LHCN-M2 (cell line): ENCODE results near the gene AFDN. TPM values are rescaled to one million over a fixed set of nuclear protein-coding genes. Genes with fewer than 3 reads are reported as not detected.
"Not testable (repeated sequence)": the region's sequence is repeated elsewhere in the genome, so short reads cannot be mapped to it uniquely, and the experiment has no call there.

Source experiments
- DNase-seq: peaks from one replicate; pipeline ENCODE4 v3.0.0-alpha.2; 2012; ENCODE audit warnings: low read depth
- total RNA-seq: library from RNA; depleted of rRNA; stranded (reverse); fragments of >200 nt; gene quantifications from 2 replicates; pipeline ENCODE4 v1.2.3, GENCODE V29; 2014

Gene AFDN
- total RNA-seq, 1 experiment from 2014 or later, result 35.5 TPM

DNA sequence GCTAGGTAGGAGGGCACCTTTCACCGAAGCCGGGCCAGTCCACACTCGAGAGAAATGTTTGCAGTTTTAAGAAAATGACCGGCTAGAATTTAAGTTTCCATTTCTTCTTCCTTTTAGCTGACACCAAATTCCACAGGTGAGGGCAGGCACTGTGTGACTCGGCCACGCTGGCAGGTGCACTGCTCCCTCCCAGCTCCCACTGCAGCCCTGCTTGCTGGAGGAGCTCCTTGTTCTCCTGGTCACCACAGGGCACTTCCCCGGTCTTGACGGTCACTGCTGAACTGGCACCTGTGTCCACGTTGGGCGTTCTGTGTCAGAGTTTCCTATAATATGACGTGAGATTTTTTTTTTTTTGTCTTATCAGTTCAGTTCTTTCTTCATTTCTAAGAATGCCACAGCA, 167.1 kb downstream of the AFDN start:
- DNase-seq, result no peak

DNA sequence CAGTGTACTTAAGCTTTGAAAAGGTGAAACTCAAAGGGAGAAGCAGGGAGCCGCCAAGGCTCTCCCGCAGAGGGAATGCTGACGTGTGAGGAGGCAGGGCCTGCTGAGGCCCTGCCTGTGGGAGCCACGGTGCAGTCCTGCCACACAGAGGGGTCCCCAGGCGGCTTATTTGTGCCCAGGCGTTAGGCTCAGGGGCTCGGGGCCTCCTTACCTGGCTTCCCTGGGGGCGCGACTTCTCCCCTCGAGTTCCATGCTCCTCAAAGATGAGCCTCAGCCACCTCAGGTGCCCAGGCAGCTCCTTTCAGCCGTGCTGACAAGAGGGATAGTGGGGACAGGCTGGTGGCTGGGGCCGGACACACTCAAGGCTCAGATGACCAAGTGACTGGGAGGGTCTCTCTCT, 168.6 kb downstream of the AFDN start:
- DNase-seq, result no peak

- DNase-seq, result no peak
These were observed 169.0 kb downstream of the AFDN start for GRCh38 chr6:167995731-167996151.

DNA sequence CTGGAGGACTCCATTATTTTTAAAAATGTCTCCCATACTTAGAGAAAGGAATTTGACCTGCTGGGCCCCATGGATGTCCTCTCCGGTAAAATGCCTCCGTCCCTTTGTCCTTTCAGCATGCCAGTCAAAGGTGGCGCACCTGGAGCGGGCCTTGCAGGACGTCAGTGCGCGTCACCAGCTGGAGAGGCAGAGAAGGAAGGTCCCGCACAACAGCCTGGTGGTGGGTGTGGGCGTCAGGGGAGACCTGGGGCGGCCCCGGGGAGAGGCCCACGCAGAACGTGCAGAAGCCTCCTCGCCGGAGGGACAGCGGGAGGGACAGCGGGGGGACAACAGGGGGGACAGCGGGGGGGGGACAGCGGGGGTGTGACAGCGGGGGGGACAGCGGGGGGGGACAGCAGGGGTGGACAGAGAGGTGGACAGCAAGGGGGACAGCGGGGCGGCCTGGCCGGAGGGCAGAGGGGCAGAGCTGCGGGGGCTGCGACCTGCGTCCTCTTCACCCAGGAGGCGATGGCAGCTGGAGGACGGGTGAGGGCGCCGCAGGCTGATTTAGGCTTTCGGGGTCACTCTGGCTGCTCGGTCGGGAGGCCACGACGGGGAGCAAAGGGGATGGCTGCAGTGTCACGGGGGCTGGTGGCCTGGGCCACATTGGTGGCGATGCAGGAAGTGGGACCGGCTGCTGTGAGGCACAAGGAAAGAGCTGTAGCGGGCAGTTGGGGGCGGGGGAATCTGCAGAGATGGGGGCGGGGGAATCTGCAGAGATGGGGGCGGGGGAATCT, 169.9 kb downstream of the AFDN start:
- no peak for DNase-seq

- DNase-seq, result no peak
These were observed 170.9 kb downstream of the AFDN start, which contains the start of gene KIF25 for GRCh38 chr6:167997642-167998041. TSS of gene KIF25 (plus strand) at chr6:167997671. CDS start at chr6:168029586, 31,915 bp downstream.

GRCh38 chr6:167998215-167998614, 171.5 kb downstream of the AFDN start:
- DNase-seq, result no peak

DNA sequence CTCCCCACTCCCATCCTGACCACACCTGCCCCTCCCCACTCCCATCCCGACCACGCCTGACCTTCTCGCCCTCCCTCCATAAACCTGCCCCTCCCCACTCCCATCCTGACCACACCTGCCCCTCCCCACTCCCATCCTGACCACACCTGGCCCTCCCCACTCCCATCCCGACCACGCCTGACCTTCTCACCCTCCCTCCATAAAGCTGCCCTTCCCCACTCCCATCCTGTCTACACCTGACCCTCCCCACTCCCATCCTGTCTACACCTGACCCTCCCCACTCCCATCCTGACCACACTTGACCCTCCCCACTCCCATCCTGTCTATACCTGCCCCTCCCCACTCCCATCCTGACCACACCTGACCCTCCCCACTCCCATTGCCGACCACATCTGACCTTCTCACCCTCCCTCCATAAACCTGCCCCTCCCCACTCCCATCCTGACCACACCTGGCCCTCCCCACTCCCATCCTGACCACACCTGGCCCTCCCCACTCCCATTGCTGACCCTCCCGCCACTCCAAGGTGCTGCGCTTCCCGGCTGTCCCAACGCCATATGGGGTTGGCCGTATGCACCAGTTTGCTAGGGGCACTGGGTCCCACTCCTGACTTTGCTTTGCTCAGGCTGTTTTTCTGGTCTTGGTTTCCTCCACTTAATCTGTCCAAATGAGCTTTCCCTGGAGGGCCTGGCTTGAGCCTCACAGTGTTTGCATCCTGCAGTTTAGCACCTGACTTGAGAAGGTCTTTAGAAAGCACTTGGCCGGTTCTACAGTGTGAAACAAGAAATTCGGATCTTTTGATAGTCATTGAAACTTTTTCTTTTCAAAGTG, 173.7 kb downstream of the AFDN start:
- DNase-seq, result no peak

DNA sequence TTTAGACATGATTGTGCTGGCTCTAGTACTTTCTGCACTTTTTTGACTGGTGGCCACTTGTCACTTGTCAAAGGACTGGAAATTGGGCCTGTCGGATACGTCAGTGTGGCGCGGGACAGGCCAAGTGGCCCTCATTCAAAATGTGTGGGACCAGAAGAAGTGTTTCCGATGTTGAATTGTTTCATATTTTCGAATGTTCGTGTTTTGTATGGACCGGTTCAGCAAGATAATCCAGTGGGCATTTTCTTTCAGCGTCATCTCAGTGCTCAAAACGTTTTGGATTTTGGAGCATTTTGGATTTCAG, 174.3 kb downstream of the AFDN start:
- DNase-seq, result no peak

GRCh38 chr6:168001514-168001913, 174.8 kb downstream of the AFDN start:
- DNase-seq, result not testable (repeated sequence)

- DNase-seq, result no peak
These were observed 176.1 kb downstream of the AFDN start for GRCh38 chr6:168002804-168003203.

GRCh38 chr6:168004023-168004422, 177.3 kb downstream of the AFDN start:
- DNase-seq, result no peak

DNA sequence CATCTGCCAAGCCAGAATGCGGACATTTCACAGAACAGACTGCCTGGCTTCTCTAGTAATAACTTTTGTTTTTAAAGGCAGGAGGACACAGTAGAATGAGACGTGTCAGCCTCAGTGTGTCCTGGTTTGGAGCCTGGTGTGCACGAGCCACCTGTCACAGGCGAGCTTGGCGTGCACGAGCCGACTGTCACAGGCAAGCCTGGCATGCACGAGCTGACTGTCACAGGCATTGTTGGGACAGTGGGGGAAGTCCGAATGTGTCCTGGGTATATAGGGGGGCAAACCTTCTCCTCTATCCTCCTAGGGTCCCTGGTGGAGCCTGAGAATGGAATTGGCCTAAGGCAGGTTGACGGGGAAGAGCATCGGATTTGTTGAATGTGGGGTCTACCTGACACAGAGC, 178.2 kb downstream of the AFDN start:
- DNase-seq, result no peak

DNA sequence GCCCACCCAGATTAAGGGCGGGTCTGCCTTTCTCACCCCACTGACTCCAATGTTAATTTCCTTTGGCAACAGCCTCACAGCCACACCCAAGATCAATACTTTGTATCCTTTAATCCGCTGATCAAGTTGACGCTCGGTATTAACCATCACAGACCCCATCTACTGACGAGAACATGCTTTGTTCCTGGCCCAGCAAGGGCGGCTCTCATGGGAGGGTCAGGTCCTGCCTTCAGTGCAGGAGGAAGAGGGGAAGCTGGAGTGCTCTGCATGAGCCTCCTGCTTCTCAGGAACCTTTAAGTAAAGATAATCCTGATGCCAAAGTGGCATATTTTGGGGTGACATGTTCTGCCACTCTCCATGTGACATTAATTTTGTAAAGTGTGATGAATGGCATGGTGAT, 179.1 kb downstream of the AFDN start:
- no peak for DNase-seq

DNA sequence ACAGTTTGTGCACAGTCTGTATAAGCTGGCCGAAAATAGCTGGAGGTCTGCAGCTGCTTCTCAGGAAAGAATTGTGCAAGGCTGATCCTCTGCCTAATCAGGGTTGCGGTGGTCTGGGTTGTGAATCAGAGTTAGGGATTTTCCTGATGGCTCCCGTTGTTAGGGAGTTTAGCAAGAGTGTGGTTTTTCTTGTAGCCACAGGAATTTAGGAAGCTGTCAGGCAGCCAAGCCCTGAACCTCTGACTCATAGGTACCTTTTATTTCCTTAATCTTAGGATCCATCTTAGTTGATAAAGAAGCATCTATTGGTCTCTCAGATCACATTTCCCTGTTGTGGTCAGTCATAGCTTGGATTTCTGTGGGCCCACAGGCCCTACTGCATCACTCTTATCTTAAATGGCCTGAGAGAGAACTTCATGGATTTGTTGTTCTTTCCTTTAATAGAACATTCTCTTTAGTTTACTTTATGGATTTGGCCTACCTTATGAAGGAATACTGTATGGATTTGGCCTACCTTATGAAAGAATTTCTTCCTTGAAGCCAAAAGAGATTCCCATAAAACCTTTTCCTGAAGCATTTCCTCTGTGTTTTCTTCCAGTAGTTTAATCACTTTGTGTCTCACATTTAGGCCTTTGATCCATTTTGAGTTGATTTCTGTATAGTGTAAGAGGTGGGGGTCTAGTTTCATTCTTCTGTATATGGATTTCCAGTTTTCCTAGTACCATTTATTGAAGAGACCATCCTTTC, 181.1 kb downstream of the AFDN start:
- DNase-seq, result peak; percentile 99

GRCh38 chr6:168009331-168009730, 182.6 kb downstream of the AFDN start:
- no peak for DNase-seq

- no peak for DNase-seq
These were observed 184.6 kb downstream of the AFDN start for GRCh38 chr6:168011291-168011690.

- DNase-seq, result no peak
These were observed 185.9 kb downstream of the AFDN start for GRCh38 chr6:168012431-168013249.

GRCh38 chr6:168013250-168013915, 186.7 kb downstream of the AFDN start:
- DNase-seq, result no peak

DNA sequence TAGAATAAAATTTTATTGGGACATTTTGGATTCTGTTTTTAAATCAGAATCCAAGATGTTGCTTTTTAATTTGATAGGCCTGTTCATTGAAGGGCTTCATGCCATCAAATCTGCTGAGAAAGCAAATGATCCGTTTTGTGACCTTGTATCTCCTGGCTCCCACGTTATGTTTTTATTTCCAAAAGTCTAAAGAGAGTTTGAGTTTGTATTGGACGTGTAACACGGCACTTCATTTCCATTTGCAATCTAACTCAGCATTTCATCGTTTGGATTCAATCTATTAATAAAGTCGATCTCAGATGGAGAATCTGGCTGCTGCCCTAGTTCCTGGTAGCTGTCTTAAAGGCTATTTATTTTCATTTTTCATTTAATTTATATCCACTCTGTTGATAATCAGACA, 187.7 kb downstream of the AFDN start:
- DNase-seq, result no peak

- no peak for DNase-seq
These were observed 188.3 kb downstream of the AFDN start for GRCh38 chr6:168015009-168015408.
